Muscle layer of duodenum (tissue), 2 donors: Measurements from ENCODE around the gene TMEM267.
"Not testable (repeated sequence)": the region's sequence is repeated elsewhere in the genome, so short reads cannot be mapped to it uniquely, and the experiment has no call there.

Source experiments
- H3K27ac ChIP-seq: one replicate; pipeline ENCODE4 v1.7.0; 2013; ENCODE audit warnings: mild to moderate bottlenecking, low read length
- H3K27me3 ChIP-seq: one replicate; pipeline ENCODE4 v1.7.0; 2013; ENCODE audit warnings: low read depth, mild to moderate bottlenecking, control low read depth, low read length
- H3K36me3 ChIP-seq, 2 donors: one replicate each; pipeline ENCODE4 v1.7.0; 2013; ENCODE audit warnings: low read length in 2 of 2, control low read depth in 1 of 2, mild to moderate bottlenecking in 1 of 2; ENCODE audit not compliant: insufficient read depth in 2 of 2, control insufficient read depth in 1 of 2
- H3K4me1 ChIP-seq, 2 donors: one replicate each; pipeline ENCODE4 v1.7.0; 2013; ENCODE audit warnings: low read length in 2 of 2, mild to moderate bottlenecking in 2 of 2, control low read depth in 1 of 2, moderate library complexity in 1 of 2; ENCODE audit not compliant: insufficient read depth in 2 of 2, control insufficient read depth in 1 of 2
- H3K4me3 ChIP-seq, 2 donors: one replicate each; pipeline ENCODE4 v1.7.0; 2013; ENCODE audit warnings: low read length in 2 of 2, low read depth in 1 of 2, mild to moderate bottlenecking in 1 of 2
- H3K9me3 ChIP-seq, 2 donors: one replicate each; pipeline ENCODE4 v1.7.0; 2013; ENCODE audit warnings: low read length in 2 of 2, control low read depth in 1 of 2, mild to moderate bottlenecking in 1 of 2; ENCODE audit not compliant: control insufficient read depth in 1 of 2
- donor health status: healthy.

The TMEM267 gene

GRCh38 chr5:43456556-43456955, 27.1 kb downstream of the TMEM267 start:
- H3K36me3 ChIP-seq = peaks cover 0 to 7% of the 10 kb centered on the region in 2 donors
- no peaks in the 10 kb centered on the region for H3K4me1 ChIP-seq
- H3K27ac ChIP-seq = no peak overlapping the region
- H3K9me3 ChIP-seq = peaks cover 0 to 3% of the 10 kb centered on the region in 2 donors
- H3K4me3 ChIP-seq = no peak overlapping the region
- H3K27me3 ChIP-seq = no peaks in the 10 kb centered on the region

- peaks cover 0 to 19% of the 10 kb centered on the region in 2 donors for H3K36me3 ChIP-seq
- not testable (repeated sequence) for H3K27ac ChIP-seq, H3K9me3 ChIP-seq, H3K4me3 ChIP-seq, H3K27me3 ChIP-seq, H3K4me1 ChIP-seq
These were observed 42.1 kb downstream of the TMEM267 start for GRCh38 chr5:43441575-43441974.

GRCh38 chr5:43437062-43437660, 46.5 kb downstream of the TMEM267 start:
- Histone ChIP-seq H3K4me3 (no peak overlapping the region), H3K27ac (no peak overlapping the region), H3K27me3 (no peaks in the 10 kb centered on the region), H3K36me3 (no peaks in the 10 kb centered on the region), H3K9me3 (no peaks in the 10 kb centered on the region), H3K4me1 (peaks cover 8 to 12% of the 10 kb centered on the region in 2 donors)

DNA sequence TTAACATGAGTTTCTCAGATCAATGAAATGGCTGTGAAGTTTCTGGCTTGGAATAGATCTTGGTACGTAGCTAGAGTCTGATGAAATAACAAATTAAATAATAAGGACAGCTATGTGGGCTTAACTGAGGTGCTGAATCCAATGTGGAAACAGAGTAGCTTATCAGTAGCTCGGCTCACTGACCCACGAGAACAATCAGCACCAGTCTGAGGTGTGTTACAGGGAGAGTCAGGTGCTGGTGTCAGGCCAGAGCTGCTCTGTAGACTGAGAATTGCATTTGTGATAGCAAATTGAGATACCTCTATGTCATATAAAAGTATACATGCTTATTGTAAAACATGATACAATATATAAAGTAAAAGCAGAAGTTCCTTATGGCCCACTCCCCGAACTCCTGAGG, 50.3 kb downstream of the TMEM267 start:
- Histone ChIP-seq H3K36me3 (no peaks in the 10 kb centered on the region), H3K4me1 (peaks cover 8 to 12% of the 10 kb centered on the region in 2 donors), H3K9me3 (no peaks in the 10 kb centered on the region), H3K27me3 (no peaks in the 10 kb centered on the region), H3K4me3 (no peak overlapping the region), H3K27ac (no peak overlapping the region)

- Histone ChIP-seq H3K36me3 (no peaks in the 10 kb centered on the region), H3K27me3 (no peaks in the 10 kb centered on the region), H3K27ac (no peak overlapping the region), H3K9me3 (no peaks in the 10 kb centered on the region), H3K4me1 (peaks cover 8 to 12% of the 10 kb centered on the region in 2 donors), H3K4me3 (no peak overlapping the region)
These were observed 50.9 kb downstream of the TMEM267 start for GRCh38 chr5:43432486-43433375.

- Histone ChIP-seq H3K9me3 (no peaks in the 10 kb centered on the region), H3K4me1 (peaks cover 8 to 12% of the 10 kb centered on the region in 2 donors), H3K36me3 (no peaks in the 10 kb centered on the region), H3K27ac (no peak overlapping the region), H3K4me3 (no peak overlapping the region), H3K27me3 (no peaks in the 10 kb centered on the region)
These were observed 54.0 kb downstream of the TMEM267 start for GRCh38 chr5:43429706-43430105.

GRCh38 chr5:43429016-43429415, 54.6 kb downstream of the TMEM267 start:
- Histone ChIP-seq H3K36me3 (no peaks in the 10 kb centered on the region), H3K27ac (no peak overlapping the region), H3K4me1 (peaks cover 8 to 12% of the 10 kb centered on the region in 2 donors), H3K4me3 (no peak overlapping the region), H3K9me3 (no peaks in the 10 kb centered on the region), H3K27me3 (no peaks in the 10 kb centered on the region)

DNA sequence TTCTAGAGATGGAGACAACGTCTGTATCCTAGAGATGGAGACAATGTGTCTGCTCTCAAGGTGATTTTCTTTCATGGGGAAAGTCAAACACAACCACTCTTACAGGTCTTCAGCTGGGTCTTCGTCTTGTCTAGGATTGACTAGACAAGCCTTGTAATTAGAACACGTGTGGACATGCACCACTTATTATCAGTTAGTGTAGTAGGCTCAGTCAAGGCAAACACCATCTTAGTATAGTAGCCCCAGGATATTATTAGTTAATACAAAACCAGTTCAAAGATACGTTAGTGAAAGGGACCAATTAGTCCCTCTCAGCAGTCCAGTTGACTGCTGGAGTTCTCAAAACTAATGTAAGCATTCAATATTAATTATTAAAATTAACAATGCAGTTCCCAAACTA, 56.4 kb downstream of the TMEM267 start:
- Histone ChIP-seq H3K27me3 (no peaks in the 10 kb centered on the region), H3K36me3 (no peaks in the 10 kb centered on the region), H3K4me3 (no peak overlapping the region), H3K4me1 (peaks cover 1 to 2% of the 10 kb centered on the region in 2 donors), H3K27ac (no peak overlapping the region), H3K9me3 (no peaks in the 10 kb centered on the region)

- no peak overlapping the region for H3K4me3 ChIP-seq
- no peaks in the 10 kb centered on the region for H3K27me3 ChIP-seq
- H3K9me3 ChIP-seq = no peaks in the 10 kb centered on the region
- H3K4me1 ChIP-seq = peaks cover 0 to 8% of the 10 kb centered on the region in 2 donors
- no peak overlapping the region for H3K27ac ChIP-seq
- no peaks in the 10 kb centered on the region for H3K36me3 ChIP-seq
These were observed 57.7 kb downstream of the TMEM267 start for GRCh38 chr5:43425983-43426382.

- not testable (repeated sequence) for H3K4me1 ChIP-seq, H3K36me3 ChIP-seq, H3K27ac ChIP-seq, H3K4me3 ChIP-seq, H3K9me3 ChIP-seq, H3K27me3 ChIP-seq
These were observed 60.6 kb downstream of the TMEM267 start for GRCh38 chr5:43423086-43423485.

DNA sequence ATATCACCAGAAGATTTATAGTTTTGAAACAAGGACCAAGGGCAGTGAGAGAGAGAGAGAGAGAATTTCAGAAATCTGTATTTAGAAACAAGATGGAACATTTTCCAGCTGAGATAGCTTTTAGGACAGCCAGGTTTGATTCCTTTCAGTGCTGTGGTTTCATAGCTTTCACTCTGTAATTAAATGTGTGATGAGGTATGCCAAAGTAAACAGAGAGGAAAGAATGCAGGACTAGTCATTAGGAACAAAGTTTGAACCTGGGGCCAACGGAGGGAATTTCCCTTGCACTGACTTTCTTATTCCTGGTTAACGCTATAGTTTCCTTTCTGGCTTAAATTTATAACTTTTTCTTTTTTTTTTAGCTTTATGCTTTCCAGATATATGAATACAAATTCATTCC, 61.5 kb downstream of the TMEM267 start:
- Histone ChIP-seq H3K4me3 (no peak overlapping the region), H3K27me3 (no peaks in the 10 kb centered on the region), H3K9me3 (no peaks in the 10 kb centered on the region), H3K27ac (peak overlapping the region; percentile 34), H3K36me3 (no peaks in the 10 kb centered on the region), H3K4me1 (peaks cover 0 to 8% of the 10 kb centered on the region in 2 donors)
